Liver (tissue), 9 donors: ENCODE results near the gene SNCAIP. TPM values are rescaled to one million over a fixed set of nuclear protein-coding genes. Genes with fewer than 3 reads are reported as not detected.

ENCODE experiments used
- DNase-seq: peaks from one replicate; pipeline ENCODE4 v3.0.0-alpha.2; 2017; ENCODE audit warnings: low spot score
- H3K27ac ChIP-seq, 2 donors: one replicate each; pipeline ENCODE4 v1.7.0; 2013; ENCODE audit warnings: inconsistent platforms in 2 of 2, low read length in 2 of 2, control low read depth in 1 of 2, low read depth in 1 of 2, mild to moderate bottlenecking in 1 of 2
- H3K27me3 ChIP-seq, 4 donors: one replicate each; pipeline versions ENCODE4 v1.6.1 to v1.7.0; 2013; ENCODE audit warnings: low read length in 3 of 4, inconsistent platforms in 1 of 4, mild to moderate bottlenecking in 1 of 4, moderate library complexity in 1 of 4; ENCODE audit not compliant: control insufficient read depth in 4 of 4, insufficient read depth in 4 of 4
- H3K36me3 ChIP-seq, 4 donors: one replicate each; pipeline versions ENCODE4 v1.6.1 to v1.7.0; 2013; ENCODE audit warnings: low read length in 3 of 4, mild to moderate bottlenecking in 3 of 4, low read depth in 1 of 4, moderate library complexity in 1 of 4; ENCODE audit not compliant: control insufficient read depth in 4 of 4, insufficient read depth in 3 of 4
- H3K4me1 ChIP-seq, 4 donors: one replicate each; pipeline versions ENCODE4 v1.6.1 to v1.7.0; 2013; ENCODE audit warnings: low read length in 3 of 4, mild to moderate bottlenecking in 3 of 4, moderate library complexity in 1 of 4; ENCODE audit not compliant: control insufficient read depth in 4 of 4, insufficient read depth in 4 of 4
- H3K4me3 ChIP-seq, 3 donors: one replicate each; pipeline versions ENCODE4 v1.6.1 to v1.7.0; 2013; ENCODE audit warnings: low read length in 3 of 3, control low read depth in 1 of 3, low read depth in 1 of 3, mild to moderate bottlenecking in 1 of 3
- H3K9ac ChIP-seq, 2 donors: one replicate each; pipeline ENCODE4 v1.7.0; 2013; ENCODE audit warnings: low read length in 2 of 2, mild to moderate bottlenecking in 2 of 2, moderate library complexity in 2 of 2, control low read depth in 1 of 2, low read depth in 1 of 2
- H3K9me3 ChIP-seq, 4 donors: one replicate each; pipeline versions ENCODE4 v1.6.1 to v1.7.0; 2013; ENCODE audit warnings: low read length in 3 of 4; ENCODE audit not compliant: control insufficient read depth in 4 of 4
- ATF3 ChIP-seq: IDR thresholded peaks from 2 replicates; pipeline ENCODE4 v1.6.1; 2016; ENCODE audit warnings: antibody characterized with exemption
- CTCF ChIP-seq: fragments of 150-350 bp; IDR thresholded peaks from 2 replicates; pipeline ENCODE4 v1.5.1; 2017; ENCODE audit warnings: improper control_type of control experiment, low read depth, low read length; ENCODE audit not compliant: missing input control
- EGR1 ChIP-seq, 2 donors: IDR thresholded peaks; 2 replicates each; pipeline ENCODE4 v1.6.1; 2016 to 2018; ENCODE audit warnings: antibody characterized with exemption in 2 of 2, low read depth in 2 of 2
- FOXA1 ChIP-seq: IDR thresholded peaks from 2 replicates; pipeline ENCODE4 v1.6.1; 2016; ENCODE audit warnings: antibody characterized with exemption
- FOXA2 ChIP-seq: IDR thresholded peaks from 2 replicates; pipeline ENCODE4 v1.6.1; 2016; ENCODE audit warnings: antibody characterized with exemption
- GABPA ChIP-seq, 2 donors: IDR thresholded peaks in 1 of 2; conservative IDR thresholded peaks in 1 of 2; 2 replicates each; pipeline ENCODE4 v1.6.1; 2016; ENCODE audit warnings: antibody characterized with exemption in 2 of 2, mild to moderate bottlenecking in 1 of 2, moderate library complexity in 1 of 2
- HNF4A ChIP-seq, 2 donors: conservative IDR thresholded peaks; 2 replicates each; pipeline ENCODE4 v1.6.1; 2016; ENCODE audit warnings: antibody characterized with exemption in 2 of 2, mild to moderate bottlenecking in 2 of 2
- HNF4G ChIP-seq: IDR thresholded peaks from 2 replicates; pipeline ENCODE4 v1.6.1; 2016; ENCODE audit warnings: antibody characterized with exemption
- JUND ChIP-seq, 2 donors: IDR thresholded peaks; 2 replicates each; pipeline ENCODE4 v1.6.1; 2016; ENCODE audit warnings: antibody characterized with exemption in 2 of 2
- MAX ChIP-seq: IDR thresholded peaks from 2 replicates; pipeline ENCODE4 v1.6.1; 2016; ENCODE audit warnings: antibody characterized with exemption
- NR2F2 ChIP-seq: IDR thresholded peaks from 2 replicates; pipeline ENCODE4 v1.6.1; 2016; ENCODE audit warnings: antibody characterized with exemption
- RAD21 ChIP-seq, 2 donors: IDR thresholded peaks; 2 replicates each; pipeline ENCODE4 v1.6.1; 2016; ENCODE audit warnings: antibody characterized with exemption in 2 of 2, mild to moderate bottlenecking in 2 of 2
- REST ChIP-seq: IDR thresholded peaks from 2 replicates; pipeline ENCODE4 v1.6.1; 2016; ENCODE audit warnings: antibody characterized with exemption, mild to moderate bottlenecking
- RXRA ChIP-seq, 2 donors: IDR thresholded peaks; 2 replicates each; pipeline ENCODE4 v1.6.1; 2017 to 2018; ENCODE audit warnings: antibody characterized with exemption in 2 of 2, mild to moderate bottlenecking in 1 of 2
- SP1 ChIP-seq: IDR thresholded peaks from 2 replicates; pipeline ENCODE4 v1.6.1; 2018; ENCODE audit warnings: antibody characterized with exemption, mild to moderate bottlenecking
- TAF1 ChIP-seq: conservative IDR thresholded peaks from 2 replicates; pipeline ENCODE4 v1.6.1; 2016; ENCODE audit warnings: antibody characterized with exemption, mild to moderate bottlenecking
- YY1 ChIP-seq: IDR thresholded peaks from 2 replicates; pipeline ENCODE4 v1.6.1; 2016; ENCODE audit warnings: antibody characterized with exemption, mild to moderate bottlenecking
- ZBTB33 ChIP-seq: IDR thresholded peaks from 2 replicates; pipeline ENCODE4 v1.6.1; 2016; ENCODE audit warnings: antibody characterized with exemption
- WGBS: extraction: QIAGEN DNeasy Blood & Tissue Kit; methylation state at CpG from one replicate; pipeline ENCODE4 v1.1.7; 2013; 5-methylcytosine and 5-hydroxymethylcytosine counted together
- polyA plus RNA-seq, 2 donors: library from polyadenylated mRNA; stranded (reverse) in 1 of 2; unstranded in 1 of 2; fragments of 200-250 nt in 1 of 2; fragments of >200 nt in 1 of 2; fragmentation: Nextera tagmentation in 1 of 2; extraction: Ambion mirVana in 1 of 2; gene quantifications; one replicate each; pipeline versions ENCODE4 v1.2.1 to v1.2.3, GENCODE V29; 2013 to 2015
- total RNA-seq, 2 donors: library from RNA; depleted of rRNA; stranded (reverse); fragments of >200 nt; gene quantifications; one replicate each; pipeline ENCODE4 v1.2.3, GENCODE V29; 2014
- donor health status: healthy.
- donor health status: healthy.
- donor health status: healthy.
- donor health status: healthy.
- donor health status: healthy.

SNCAIP gene
- total and polyA plus RNA-seq, 4 donors, result 0.17 to 2.1 (median 0.74) TPM

DNA sequence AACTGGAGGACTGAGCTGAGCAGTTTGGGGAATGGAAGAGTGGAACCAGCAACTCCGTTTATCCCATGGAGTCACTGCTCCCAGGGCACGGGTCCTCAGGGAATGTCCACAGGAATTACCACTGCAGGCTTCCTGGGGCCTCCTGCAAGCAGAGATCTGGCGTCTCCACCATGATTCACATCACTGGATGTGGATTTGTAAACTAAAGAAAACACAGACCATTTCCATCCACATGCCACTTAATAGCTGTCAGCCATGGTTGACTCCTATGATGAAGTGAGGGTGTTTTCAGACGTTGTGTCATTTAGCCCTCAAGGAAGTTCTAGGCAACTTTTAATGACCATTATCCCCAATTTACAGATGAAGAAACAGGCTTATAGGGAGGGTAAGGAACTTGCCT lies 30.2 kb downstream of the SNCAIP start:
- no peak overlapping the region for H3K27ac ChIP-seq
- WGBS, result 73% methylated on average over 4 of the region's 4 CpGs
- no peaks in the 10 kb centered on the region for H3K4me1 ChIP-seq
- no peak overlapping the region for H3K9ac ChIP-seq
- H3K4me3 ChIP-seq, result no peak overlapping the region
- no peak for DNase-seq
- H3K36me3 ChIP-seq, result no peaks in the 10 kb centered on the region
- no peaks in the 10 kb centered on the region for H3K27me3 ChIP-seq
- TF ChIP-seq HNF4G, result no peak
- TF ChIP-seq SP1, result no peak
- no peak for TF ChIP-seq HNF4A (conservative IDR thresholded peaks at IDR 0.05)
- no peak for TF ChIP-seq YY1
- TF ChIP-seq NR2F2, result no peak
- TF ChIP-seq ZBTB33, result no peak
- TF ChIP-seq REST, result no peak
- no peak for TF ChIP-seq TAF1
- TF ChIP-seq RAD21 (IDR thresholded peaks at IDR 0.05), result no peak
- TF ChIP-seq JUND (IDR thresholded peaks at IDR 0.05), result no peak
- TF ChIP-seq MAX, result no peak
- TF ChIP-seq CTCF, result no peak
- no peak for TF ChIP-seq ATF3
- TF ChIP-seq GABPA (IDR thresholded peaks at IDR 0.05 in 1 of 2, conservative IDR thresholded peaks at IDR 0.05 in 1 of 2), result no peak
- no peak for TF ChIP-seq RXRA (IDR thresholded peaks at IDR 0.05)
- no peak for TF ChIP-seq FOXA1
- TF ChIP-seq FOXA2, result no peak
- no peak for TF ChIP-seq EGR1 (IDR thresholded peaks at IDR 0.05; ENCODE audit: low read depth in 2 of 2)
- H3K9me3 ChIP-seq, result no peaks in the 10 kb centered on the region
